HEK293T (cell line): ENCODE data around the gene C2CD3.

Source experiments
- ARNT ChIP-seq: fragments of 450-650 bp; IDR thresholded peaks from 2 replicates; pipeline ENCODE4 v1.6.1; 2017; ENCODE audit warnings: mild to moderate bottlenecking
- BHLHE40 ChIP-seq: fragments of 450-650 bp; IDR thresholded peaks from 2 replicates; pipeline ENCODE4 v1.6.1; 2016; ENCODE audit warnings: mild to moderate bottlenecking, moderate library complexity, borderline replicate concordance
- ELF4 ChIP-seq: fragments of 450-650 bp; IDR thresholded peaks from 2 replicates; pipeline ENCODE4 v1.6.1; 2017; ENCODE audit warnings: antibody characterized with exemption
- FOXK2 ChIP-seq: fragments of 450-650 bp; IDR thresholded peaks from 2 replicates; pipeline ENCODE4 v1.6.1; 2016; ENCODE audit warnings: mild to moderate bottlenecking
- SP1 ChIP-seq: fragments of 450-650 bp; IDR thresholded peaks from 2 replicates; pipeline ENCODE4 v1.6.1; 2017

DNA sequence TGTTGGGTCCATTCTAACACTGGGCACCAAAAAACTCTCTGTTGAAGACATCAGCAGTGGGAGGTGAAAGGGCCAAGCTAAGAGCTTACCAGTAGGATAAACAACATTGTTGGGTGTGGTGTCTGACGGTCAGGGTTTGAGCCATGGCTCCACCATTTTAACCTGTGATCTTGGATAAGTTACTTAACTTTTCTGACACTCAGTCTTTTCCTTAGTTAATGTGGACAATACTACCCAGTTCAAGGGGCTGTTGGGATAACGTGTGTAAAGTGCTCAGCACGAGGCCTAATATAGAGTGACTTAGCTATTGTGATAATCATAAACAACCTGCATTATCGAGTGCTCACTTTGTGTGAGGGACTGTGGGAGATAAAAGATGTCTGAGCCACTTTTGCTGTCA lies 168.0 kb downstream of the C2CD3 start:
- no peak for TF ChIP-seq ARNT
- no peak for TF ChIP-seq SP1
- TF ChIP-seq ELF4, result no peak
- TF ChIP-seq FOXK2, result no peak
- TF ChIP-seq BHLHE40, result no peak
